Uterus (tissue), 2 donors: ENCODE data around the gene STC2.

ENCODE experiments used
- CTCF ChIP-seq, 4 experiments: fragments of 200-600 bp in 2 of 4; fragments of 450-650 bp in 2 of 4; sonication (generic) in 2 of 4; IDR thresholded peaks; one replicate each; pipeline ENCODE4 v1.5.1; 2016 to 2019; ENCODE audit warnings: antibody characterized with exemption in 4 of 4, mild to moderate bottlenecking in 2 of 4, moderate library complexity in 1 of 4
- POLR2A ChIP-seq, 2 donors: fragments of 450-650 bp; IDR thresholded peaks; one replicate each; pipeline ENCODE4 v1.6.1; 2016; ENCODE audit warnings: antibody characterized with exemption in 2 of 2, mild to moderate bottlenecking in 1 of 2, moderate library complexity in 1 of 2

GRCh38 chr5:173323799-173324114, 4.5 kb downstream of the STC2 start:
- no peak for TF ChIP-seq POLR2A (IDR thresholded peaks at IDR 0.05)
- TF ChIP-seq CTCF (IDR thresholded peaks at IDR 0.05): no peak
